Measurements from ENCODE around the gene SLC25A15. TPM values are rescaled to one million over a fixed set of nuclear protein-coding genes. Genes with fewer than 3 reads are reported as not detected.
A peak's percentile ranks its signal among the peaks of the same experiment; 100 is the strongest.

The SLC25A15 gene
- polyA plus RNA-seq, 1 donor: 33.3 TPM

GRCh38 chr13:40794414-40795368, 5.3 kb downstream of the SLC25A15 start:
- 90% methylated on average over 2 of the region's 13 CpGs for WGBS (ENCODE audit: insufficient coverage, low lambda C conversion rate)
- H3K36me3 ChIP-seq (ENCODE audit: control insufficient read depth, insufficient read depth, low read length): peaks cover 28% of the 10 kb centered on the region
- H3K4me1 ChIP-seq (ENCODE audit: control insufficient read depth, insufficient read depth, low read length): peaks cover 9% of the 10 kb centered on the region
- H3K9me3 ChIP-seq (ENCODE audit: control insufficient read depth, low read depth, low read length): no peaks in the 10 kb centered on the region
- DNase-seq: peak; percentile 63 to 82
- no peaks in the 10 kb centered on the region for H3K27me3 ChIP-seq (ENCODE audit: control insufficient read depth, insufficient read depth, low read length)
- peak overlapping the region; percentile 75 for H3K27ac ChIP-seq (ENCODE audit: low read length)
- no peak overlapping the region for H3K4me3 ChIP-seq (ENCODE audit: low read length)

- H3K9me3 ChIP-seq (ENCODE audit: control insufficient read depth, low read depth, low read length): no peaks in the 10 kb centered on the region
- no peak for DNase-seq
- H3K4me3 ChIP-seq (ENCODE audit: low read length): no peak overlapping the region
- H3K4me1 ChIP-seq (ENCODE audit: control insufficient read depth, insufficient read depth, low read length): peaks cover 22% of the 10 kb centered on the region
- H3K27ac ChIP-seq (ENCODE audit: low read length): no peak overlapping the region
- H3K27me3 ChIP-seq (ENCODE audit: control insufficient read depth, insufficient read depth, low read length): no peaks in the 10 kb centered on the region
- 83% methylated on average over 1 of the region's 6 CpGs for WGBS (ENCODE audit: insufficient coverage, low lambda C conversion rate)
- peaks cover 38% of the 10 kb centered on the region for H3K36me3 ChIP-seq (ENCODE audit: control insufficient read depth, insufficient read depth, low read length)
Measured at GRCh38 chr13:40796649-40797048, 7.2 kb downstream of the SLC25A15 start.

GRCh38 chr13:40798380-40798779, 9.0 kb downstream of the SLC25A15 start:
- Histone ChIP-seq H3K4me3 (ENCODE audit: low read length) (no peak overlapping the region), H3K36me3 (ENCODE audit: control insufficient read depth, insufficient read depth, low read length) (peaks cover 39% of the 10 kb centered on the region), H3K4me1 (ENCODE audit: control insufficient read depth, insufficient read depth, low read length) (peaks cover 36% of the 10 kb centered on the region), H3K9me3 (ENCODE audit: control insufficient read depth, low read depth, low read length) (no peaks in the 10 kb centered on the region), H3K27me3 (ENCODE audit: control insufficient read depth, insufficient read depth, low read length) (no peaks in the 10 kb centered on the region), H3K27ac (ENCODE audit: low read length) (no peak overlapping the region)
- no peak for DNase-seq
- WGBS (ENCODE audit: insufficient coverage, low lambda C conversion rate): 100% methylated on average over 1 of the region's 9 CpGs

GRCh38 chr13:40799508-40799907, 10.1 kb downstream of the SLC25A15 start:
- DNase-seq: no peak
- H3K4me1 ChIP-seq (ENCODE audit: control insufficient read depth, insufficient read depth, low read length): peaks cover 36% of the 10 kb centered on the region
- no peaks in the 10 kb centered on the region for H3K9me3 ChIP-seq (ENCODE audit: control insufficient read depth, low read depth, low read length)
- H3K27me3 ChIP-seq (ENCODE audit: control insufficient read depth, insufficient read depth, low read length): no peaks in the 10 kb centered on the region
- peaks cover 49% of the 10 kb centered on the region for H3K36me3 ChIP-seq (ENCODE audit: control insufficient read depth, insufficient read depth, low read length)
- H3K27ac ChIP-seq (ENCODE audit: low read length): no peak overlapping the region
- WGBS (ENCODE audit: insufficient coverage, low lambda C conversion rate): 100% methylated on average over 2 of the region's 4 CpGs
- no peak overlapping the region for H3K4me3 ChIP-seq (ENCODE audit: low read length)

GRCh38 chr13:40800559-40800958, 11.1 kb downstream of the SLC25A15 start:
- Histone ChIP-seq H3K27me3 (ENCODE audit: control insufficient read depth, insufficient read depth, low read length) (no peaks in the 10 kb centered on the region), H3K36me3 (ENCODE audit: control insufficient read depth, insufficient read depth, low read length) (peaks cover 55% of the 10 kb centered on the region), H3K27ac (ENCODE audit: low read length) (peak overlapping the region; percentile 88), H3K4me1 (ENCODE audit: control insufficient read depth, insufficient read depth, low read length) (peaks cover 31% of the 10 kb centered on the region), H3K4me3 (ENCODE audit: low read length) (no peak overlapping the region), H3K9me3 (ENCODE audit: control insufficient read depth, low read depth, low read length) (no peaks in the 10 kb centered on the region)
- WGBS (ENCODE audit: insufficient coverage, low lambda C conversion rate): no CpG with 5 or more reads among the region's 5 CpGs
- DNase-seq: no peak

- Histone ChIP-seq H3K27me3 (ENCODE audit: control insufficient read depth, insufficient read depth, low read length) (no peaks in the 10 kb centered on the region), H3K9me3 (ENCODE audit: control insufficient read depth, low read depth, low read length) (no peaks in the 10 kb centered on the region), H3K27ac (ENCODE audit: low read length) (peak overlapping the region; percentile 97), H3K36me3 (ENCODE audit: control insufficient read depth, insufficient read depth, low read length) (peaks cover 57% of the 10 kb centered on the region), H3K4me1 (ENCODE audit: control insufficient read depth, insufficient read depth, low read length) (peaks cover 34% of the 10 kb centered on the region), H3K4me3 (ENCODE audit: low read length) (no peak overlapping the region)
- no CpG with 5 or more reads among the region's 6 CpGs for WGBS (ENCODE audit: insufficient coverage, low lambda C conversion rate)
- peak; percentile 83 to 95 for DNase-seq
Measured at GRCh38 chr13:40801255-40802217, 12.1 kb downstream of the SLC25A15 start.

GRCh38 chr13:40803316-40803715, 13.9 kb downstream of the SLC25A15 start:
- H3K4me3 ChIP-seq (ENCODE audit: low read length): no peak overlapping the region
- H3K27ac ChIP-seq (ENCODE audit: low read length): peak overlapping the region; percentile 97
- H3K9me3 ChIP-seq (ENCODE audit: control insufficient read depth, low read depth, low read length): no peaks in the 10 kb centered on the region
- H3K27me3 ChIP-seq (ENCODE audit: control insufficient read depth, insufficient read depth, low read length): no peaks in the 10 kb centered on the region
- H3K4me1 ChIP-seq (ENCODE audit: control insufficient read depth, insufficient read depth, low read length): peaks cover 34% of the 10 kb centered on the region
- WGBS (ENCODE audit: insufficient coverage, low lambda C conversion rate): no CpG with 5 or more reads among the region's 5 CpGs
- H3K36me3 ChIP-seq (ENCODE audit: control insufficient read depth, insufficient read depth, low read length): peaks cover 67% of the 10 kb centered on the region
- no peak for DNase-seq

GRCh38 chr13:40806241-40806640, 16.8 kb downstream of the SLC25A15 start:
- no peaks in the 10 kb centered on the region for H3K27me3 ChIP-seq (ENCODE audit: control insufficient read depth, insufficient read depth, low read length)
- peaks cover 22% of the 10 kb centered on the region for H3K4me1 ChIP-seq (ENCODE audit: control insufficient read depth, insufficient read depth, low read length)
- H3K36me3 ChIP-seq (ENCODE audit: control insufficient read depth, insufficient read depth, low read length): peaks cover 63% of the 10 kb centered on the region
- no peak overlapping the region for H3K27ac ChIP-seq (ENCODE audit: low read length)
- peak in 1 of 2 donors; percentile 41 for DNase-seq
- H3K9me3 ChIP-seq (ENCODE audit: control insufficient read depth, low read depth, low read length): no peaks in the 10 kb centered on the region
- no CpG with 5 or more reads among the region's 1 CpG for WGBS (ENCODE audit: insufficient coverage, low lambda C conversion rate)
- H3K4me3 ChIP-seq (ENCODE audit: low read length): no peak overlapping the region

GRCh38 chr13:40809471-40809870, 20.1 kb downstream of the SLC25A15 start:
- DNase-seq: no peak
- Histone ChIP-seq H3K27me3 (ENCODE audit: control insufficient read depth, insufficient read depth, low read length) (no peaks in the 10 kb centered on the region), H3K4me3 (ENCODE audit: low read length) (no peak overlapping the region), H3K4me1 (ENCODE audit: control insufficient read depth, insufficient read depth, low read length) (peaks cover 7% of the 10 kb centered on the region), H3K36me3 (ENCODE audit: control insufficient read depth, insufficient read depth, low read length) (peaks cover 71% of the 10 kb centered on the region), H3K9me3 (ENCODE audit: control insufficient read depth, low read depth, low read length) (no peaks in the 10 kb centered on the region), H3K27ac (ENCODE audit: low read length) (no peak overlapping the region)
- no CpG with 5 or more reads among the region's 5 CpGs for WGBS (ENCODE audit: insufficient coverage, low lambda C conversion rate)

- peaks cover 4% of the 10 kb centered on the region for H3K4me1 ChIP-seq (ENCODE audit: control insufficient read depth, insufficient read depth, low read length)
- no peak overlapping the region for H3K4me3 ChIP-seq (ENCODE audit: low read length)
- H3K9me3 ChIP-seq (ENCODE audit: control insufficient read depth, low read depth, low read length): no peaks in the 10 kb centered on the region
- H3K27me3 ChIP-seq (ENCODE audit: control insufficient read depth, insufficient read depth, low read length): no peaks in the 10 kb centered on the region
- H3K27ac ChIP-seq (ENCODE audit: low read length): no peak overlapping the region
- H3K36me3 ChIP-seq (ENCODE audit: control insufficient read depth, insufficient read depth, low read length): peaks cover 49% of the 10 kb centered on the region
- WGBS (ENCODE audit: insufficient coverage, low lambda C conversion rate): 100% methylated on average over 1 of the region's 4 CpGs
- DNase-seq: no peak
Measured at GRCh38 chr13:40812102-40812501, 22.7 kb downstream of the SLC25A15 start.

Data from large intestine (tissue), 3 donors.